Spleen (tissue), 11 donors: ENCODE data around the gene ARL6IP6. TPM values are rescaled to one million over a fixed set of nuclear protein-coding genes. Genes with fewer than 3 reads are reported as not detected.
"Not testable (repeated sequence)": the region's sequence is repeated elsewhere in the genome, so short reads cannot be mapped to it uniquely, and the experiment has no call there.

Experiments
- DNase-seq: peaks from one replicate; pipeline ENCODE4 v3.0.0-alpha.2; 2020
- H3K27ac ChIP-seq, 8 donors: fragments of 200-600 bp; sonication (generic) in 7 of 8; 1 replicate in 4 of 8; 2 replicates in 4 of 8; pipeline versions ENCODE4 v1.5.0 to v1.8.0; 2016 to 2021; ENCODE audit warnings: inconsistent platforms in 4 of 8, mild to moderate bottlenecking in 4 of 8, moderate library complexity in 1 of 8
- H3K27me3 ChIP-seq, 7 donors: fragments of 200-600 bp; sonication (generic) in 6 of 7; replicated peaks in 1 of 7; 1 replicate in 4 of 7; 2 replicates in 3 of 7; pipeline versions ENCODE4 v1.5.0 to v1.8.0; 2016 to 2021; ENCODE audit warnings: inconsistent platforms in 3 of 7, mild to moderate bottlenecking in 1 of 7
- H3K36me3 ChIP-seq, 6 donors: fragments of 200-600 bp; sonication (generic) in 5 of 6; 1 replicate in 4 of 6; 2 replicates in 2 of 6; pipeline versions ENCODE4 v1.5.0 to v1.8.0; 2016 to 2021; ENCODE audit warnings: inconsistent platforms in 2 of 6
- H3K4me1 ChIP-seq, 6 donors: fragments of 200-600 bp; sonication (generic) in 5 of 6; 1 replicate in 3 of 6; 2 replicates in 3 of 6; pipeline versions ENCODE4 v1.5.0 to v1.8.0; 2016 to 2021; ENCODE audit warnings: inconsistent platforms in 3 of 6
- H3K4me3 ChIP-seq, 8 donors: fragments of 200-600 bp; sonication (generic) in 7 of 8; 1 replicate in 4 of 8; 2 replicates in 4 of 8; pipeline versions ENCODE4 v1.5.0 to v1.8.0; 2016 to 2021; ENCODE audit warnings: inconsistent platforms in 4 of 8, mild to moderate bottlenecking in 4 of 8, moderate library complexity in 2 of 8
- H3K9me3 ChIP-seq, 8 donors: fragments of 200-600 bp; sonication (generic) in 7 of 8; 1 replicate in 4 of 8; 2 replicates in 4 of 8; pipeline versions ENCODE4 v1.5.0 to v1.8.0; 2016 to 2021; ENCODE audit warnings: inconsistent platforms in 4 of 8
- CTCF ChIP-seq, 11 experiments: fragments of 200-600 bp in 7 of 11; fragments of 450-650 bp in 4 of 11; sonication (generic) in 4 of 11; IDR thresholded peaks in 8 of 11; conservative IDR thresholded peaks in 3 of 11; 1 replicate in 7 of 11; 2 replicates in 4 of 11; pipeline versions ENCODE4 v1.4.0 to v1.8.0; 2016 to 2021; ENCODE audit warnings: antibody characterized with exemption in 11 of 11, inconsistent platforms in 4 of 11, mild to moderate bottlenecking in 1 of 11
- POLR2A ChIP-seq, 3 donors: fragments of 450-650 bp; IDR thresholded peaks; one replicate each; pipeline ENCODE4 v1.5.1; 2017; ENCODE audit warnings: antibody characterized with exemption in 3 of 3, mild to moderate bottlenecking in 1 of 3
- POLR2AphosphoS5 ChIP-seq, 3 donors: sonication (generic); formaldehyde crosslinking; IDR thresholded peaks; one replicate each; pipeline ENCODE4 v1.5.1; 2017; ENCODE audit warnings: antibody characterized with exemption in 3 of 3
- WGBS, 5 donors: extraction: QIAGEN DNeasy Blood & Tissue Kit in 3 of 5; methylation state at CpG; one replicate each; pipeline versions ENCODE4 v1.1.5 to v1.1.7; 2013 to 2018; 5-methylcytosine and 5-hydroxymethylcytosine counted together
- intact Hi-C: fragments of 100-400 bp; cut with DNase I; formaldehyde crosslinking; loops from one replicate; pipeline ENCODE4 v1.15.0; 2023; ENCODE audit warnings: low total_unique reads
- polyA plus RNA-seq, 3 donors: library from polyadenylated mRNA; stranded (reverse); fragments of 200-250 nt; gene quantifications; one replicate each; pipeline ENCODE4 v1.2.1, GENCODE V29; 2013
- total RNA-seq, 7 donors: library from RNA; depleted of rRNA in 3 of 7; stranded (reverse); fragments of >200 nt in 3 of 7; fragmentation: NEBNext Ultra II Directional in 4 of 7; extraction: Animal tissue kit (Norgen Biotek cat#: 25700) in 4 of 7; gene quantifications; one replicate each; pipeline versions ENCODE4 v1.1.0 to v1.2.1, GENCODE V29; 2016 to 2021
- donor health status: healthy with polysubstance abuse.
- donor health status: DM: no; HTN: no; CAD: no; lungs with moderate emphysema.
- donor health status: DM: no; HTN: no; CAD: no.
- donor health status: Bipolar disorder and iron deficiency.
- donor health status: healthy.
- donor health status: DM: no; HTN: no; CAD: no.
- donor health status: DM: yes; HTN: yes; CAD: no.

ARL6IP6 gene
- total and polyA plus RNA-seq, 10 donors = 12.1 to 21.5 (median 16.7) TPM

GRCh38 chr2:152729844-152730243 lies 11.4 kb downstream of the ARL6IP6 start:
- Histone ChIP-seq H3K4me1 (peaks cover 13 to 73% (median 27%) of the 10 kb centered on the region in 6 donors), H3K9me3 (no peaks in the 10 kb centered on the region), H3K36me3 (peaks cover 0 to 8% (median 0%) of the 10 kb centered on the region in 6 donors), H3K27me3 (no peaks in the 10 kb centered on the region), H3K4me3 (no peak overlapping the region), H3K27ac (peak overlapping the region in 7 of 8 donors; percentile 23 to 82 (median 58))
- no peak for TF ChIP-seq CTCF (IDR thresholded peaks at IDR 0.05 in 8 of 11, conservative IDR thresholded peaks at IDR 0.05 in 3 of 11)
- no peak for TF ChIP-seq POLR2AphosphoS5 (IDR thresholded peaks at IDR 0.05)
- no peak for TF ChIP-seq POLR2A (IDR thresholded peaks at IDR 0.05)
- no peak for DNase-seq
- WGBS, 5 donors = 56 to 65% (median 59%) methylated on average over 2 of the region's 2 CpGs
- intact Hi-C loops = no loop called here

GRCh38 chr2:152730591-152731333 lies 12.3 kb downstream of the ARL6IP6 start:
- H3K4me1 ChIP-seq = peaks cover 13 to 78% (median 28%) of the 10 kb centered on the region in 6 donors
- peaks cover 0 to 17% (median under 1%) of the 10 kb centered on the region in 6 donors for H3K36me3 ChIP-seq
- no peaks in the 10 kb centered on the region for H3K27me3 ChIP-seq
- TF ChIP-seq POLR2A (IDR thresholded peaks at IDR 0.05) (no peak), POLR2AphosphoS5 (IDR thresholded peaks at IDR 0.05) (peak in 1 of 3 donors; percentile 38), CTCF (IDR thresholded peaks at IDR 0.05 in 8 of 11, conservative IDR thresholded peaks at IDR 0.05 in 3 of 11) (no peak)
- no peaks in the 10 kb centered on the region for H3K9me3 ChIP-seq
- H3K27ac ChIP-seq = peak overlapping the region in 7 of 8 donors; percentile 23 to 82 (median 58)
- DNase-seq = no peak
- H3K4me3 ChIP-seq = no peak overlapping the region
- intact Hi-C loops = no loop called here
- 70 to 98% (median 77%) methylated on average over 1 of the region's 1 CpG for WGBS, 5 donors

GRCh38 chr2:152737509-152737908 lies 19.1 kb downstream of the ARL6IP6 start:
- 85 to 100% (median 89%) methylated on average over 1 of the region's 1 CpG for WGBS, 5 donors
- H3K9me3 ChIP-seq, H3K4me3 ChIP-seq, H3K27me3 ChIP-seq, intact Hi-C loops, DNase-seq: not testable (repeated sequence)
- H3K27ac ChIP-seq = peak overlapping the region in 1 of 8 donors; percentile 4
- H3K36me3 ChIP-seq = peaks cover 0 to 52% (median 16%) of the 10 kb centered on the region in 6 donors
- peaks cover 0 to 42% (median 12%) of the 10 kb centered on the region in 6 donors for H3K4me1 ChIP-seq

GRCh38 chr2:152738438-152738837 lies 20.0 kb downstream of the ARL6IP6 start:
- peaks cover 0 to 2% (median 0%) of the 10 kb centered on the region in 8 donors for H3K9me3 ChIP-seq
- no peak for TF ChIP-seq POLR2AphosphoS5 (IDR thresholded peaks at IDR 0.05)
- TF ChIP-seq POLR2A (IDR thresholded peaks at IDR 0.05) = no peak
- no peak for TF ChIP-seq CTCF (IDR thresholded peaks at IDR 0.05 in 8 of 11, conservative IDR thresholded peaks at IDR 0.05 in 3 of 11)
- H3K36me3 ChIP-seq = peaks cover 0 to 52% (median 16%) of the 10 kb centered on the region in 6 donors
- H3K27ac ChIP-seq = no peak overlapping the region
- 89 to 100% (median 93%) methylated on average over 2 of the region's 2 CpGs for WGBS, 5 donors
- no peak overlapping the region for H3K4me3 ChIP-seq
- DNase-seq = no peak
- H3K4me1 ChIP-seq = peaks cover 0 to 49% (median 12%) of the 10 kb centered on the region in 6 donors
- intact Hi-C loops = no loop called here
- H3K27me3 ChIP-seq = no peaks in the 10 kb centered on the region

- not testable (repeated sequence) for H3K27me3 ChIP-seq, DNase-seq, H3K4me3 ChIP-seq, H3K27ac ChIP-seq, H3K9me3 ChIP-seq
- intact Hi-C loops = loop anchor here (5.0 kb wide), 1 partner anchor 738 kb away; the partner anchor contains the start of gene RPRM
- peaks cover 0 to 39% (median 12%) of the 10 kb centered on the region in 6 donors for H3K4me1 ChIP-seq
- 86 to 100% (median 95%) methylated on average over 1 of the region's 1 CpG for WGBS, 5 donors
- peaks cover 0 to 59% (median 16%) of the 10 kb centered on the region in 6 donors for H3K36me3 ChIP-seq
These were observed 21.3 kb downstream of the ARL6IP6 start for GRCh38 chr2:152739705-152740104.
